Measurements from ENCODE around the gene SSH3.
A peak's percentile ranks its signal among the peaks of the same experiment; 100 is the strongest.

SSH3 gene

DNA sequence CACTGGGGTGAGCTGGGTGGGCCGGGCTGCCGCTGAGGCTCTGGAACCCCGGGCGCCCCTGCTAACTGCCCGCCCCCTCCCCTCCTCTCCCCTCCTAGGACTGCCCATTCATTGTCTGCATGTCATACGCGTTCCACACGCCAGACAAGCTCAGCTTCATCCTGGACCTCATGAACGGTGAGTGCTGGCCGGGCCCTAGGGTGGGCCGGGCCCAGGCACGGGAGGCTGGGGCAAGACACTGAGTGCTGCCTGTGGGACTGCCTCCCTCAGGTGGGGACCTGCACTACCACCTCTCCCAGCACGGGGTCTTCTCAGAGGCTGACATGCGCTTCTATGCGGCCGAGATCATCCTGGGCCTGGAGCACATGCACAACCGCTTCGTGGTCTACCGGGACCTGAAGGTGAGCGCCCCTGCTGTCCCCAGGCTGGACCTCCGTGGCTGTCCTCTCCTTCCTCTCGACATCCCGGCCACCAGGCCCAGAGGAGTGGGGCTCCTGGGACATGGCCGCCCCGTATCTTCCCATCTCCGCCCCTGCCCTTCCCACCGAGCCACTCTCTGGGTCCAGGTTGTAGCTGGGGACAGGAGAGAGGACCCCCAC is 21.7 kb upstream of the SSH3 start:
- DNase-seq: no peak

- DNase-seq: no peak
Measured at GRCh38 chr11:67282155-67282875, 21.0 kb upstream of the SSH3 start.

GRCh38 chr11:67282876-67283371 is 20.4 kb upstream of the SSH3 start:
- DNase-seq: no peak

- DNase-seq: no peak
Measured at GRCh38 chr11:67283481-67283963, 19.8 kb upstream of the SSH3 start.

DNA sequence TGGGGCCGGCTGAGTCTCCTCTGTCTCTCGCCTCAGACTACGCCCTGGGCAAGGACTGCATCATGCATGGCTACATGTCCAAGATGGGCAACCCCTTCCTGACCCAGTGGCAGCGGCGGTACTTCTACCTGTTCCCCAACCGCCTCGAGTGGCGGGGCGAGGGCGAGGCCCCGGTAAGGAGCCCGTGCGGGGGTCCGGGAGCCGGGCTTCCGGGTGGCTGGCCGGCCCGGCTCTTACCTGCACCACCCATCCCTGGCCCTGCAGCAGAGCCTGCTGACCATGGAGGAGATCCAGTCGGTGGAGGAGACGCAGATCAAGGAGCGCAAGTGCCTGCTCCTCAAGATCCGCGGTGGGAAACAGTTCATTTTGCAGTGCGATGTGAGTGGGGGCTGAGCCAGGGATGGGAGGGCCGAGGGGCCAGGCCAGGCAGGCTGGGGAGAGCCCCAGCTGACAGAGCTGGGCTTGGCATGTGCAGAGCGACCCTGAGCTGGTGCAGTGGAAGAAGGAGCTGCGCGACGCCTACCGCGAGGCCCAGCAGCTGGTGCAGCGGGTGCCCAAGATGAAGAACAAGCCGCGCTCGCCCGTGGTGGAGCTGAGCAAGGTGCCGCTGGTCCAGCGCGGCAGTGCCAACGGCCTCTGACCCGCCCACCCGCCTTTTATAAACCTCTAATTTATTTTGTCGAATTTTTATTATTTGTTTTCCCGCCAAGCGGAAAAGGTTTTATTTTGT is 18.4 kb upstream of the SSH3 start:
- no peak for DNase-seq

DNA sequence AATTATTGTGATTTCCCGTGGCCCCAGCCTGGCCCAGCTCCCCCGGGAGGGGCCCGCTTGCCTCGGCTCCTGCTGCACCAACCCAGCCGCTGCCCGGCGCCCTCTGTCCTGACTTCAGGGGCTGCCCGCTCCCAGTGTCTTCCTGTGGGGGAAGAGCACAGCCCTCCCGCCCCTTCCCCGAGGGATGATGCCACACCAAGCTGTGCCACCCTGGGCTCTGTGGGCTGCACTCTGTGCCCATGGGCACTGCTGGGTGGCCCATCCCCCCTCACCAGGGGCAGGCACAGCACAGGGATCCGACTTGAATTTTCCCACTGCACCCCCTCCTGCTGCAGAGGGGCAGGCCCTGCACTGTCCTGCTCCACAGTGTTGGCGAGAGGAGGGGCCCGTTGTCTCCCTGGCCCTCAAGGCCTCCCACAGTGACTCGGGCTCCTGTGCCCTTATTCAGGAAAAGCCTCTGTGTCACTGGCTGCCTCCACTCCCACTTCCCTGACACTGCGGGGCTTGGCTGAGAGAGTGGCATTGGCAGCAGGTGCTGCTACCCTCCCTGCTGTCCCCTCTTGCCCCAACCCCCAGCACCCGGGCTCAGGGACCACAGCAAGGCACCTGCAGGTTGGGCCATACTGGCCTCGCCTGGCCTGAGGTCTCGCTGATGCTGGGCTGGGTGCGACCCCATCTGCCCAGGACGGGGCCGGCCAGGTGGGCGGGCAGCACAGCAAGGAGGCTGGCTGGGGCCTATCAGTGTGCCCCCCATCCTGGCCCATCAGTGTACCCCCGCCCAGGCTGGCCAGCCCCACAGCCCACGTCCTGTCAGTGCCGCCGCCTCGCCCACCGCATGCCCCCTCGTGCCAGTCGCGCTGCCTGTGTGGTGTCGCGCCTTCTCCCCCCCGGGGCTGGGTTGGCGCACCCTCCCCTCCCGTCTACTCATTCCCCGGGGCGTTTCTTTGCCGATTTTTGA is 17.5 kb upstream of the SSH3 start:
- DNase-seq: no peak

GRCh38 chr11:67286621-67287333 is 16.6 kb upstream of the SSH3 start:
- DNase-seq: no peak

GRCh38 chr11:67287355-67288197 is 15.8 kb upstream of the SSH3 start:
- no peak for DNase-seq

DNA sequence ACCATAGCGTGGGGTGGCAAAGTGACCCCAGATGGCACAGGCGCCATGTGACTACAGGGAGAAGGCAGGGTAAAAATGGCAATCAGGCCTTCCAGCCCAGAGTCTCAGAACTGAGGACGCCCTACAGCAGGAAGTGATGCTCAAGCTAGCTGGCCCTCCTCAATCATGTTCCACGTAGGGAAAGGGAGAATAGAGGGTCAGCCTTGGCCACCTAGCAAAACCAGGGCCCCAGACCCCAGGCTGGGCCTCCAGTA is 15.2 kb upstream of the SSH3 start:
- no peak for DNase-seq

GRCh38 chr11:67288452-67289225 is 14.7 kb upstream of the SSH3 start:
- DNase-seq: peak; percentile 85

DNA sequence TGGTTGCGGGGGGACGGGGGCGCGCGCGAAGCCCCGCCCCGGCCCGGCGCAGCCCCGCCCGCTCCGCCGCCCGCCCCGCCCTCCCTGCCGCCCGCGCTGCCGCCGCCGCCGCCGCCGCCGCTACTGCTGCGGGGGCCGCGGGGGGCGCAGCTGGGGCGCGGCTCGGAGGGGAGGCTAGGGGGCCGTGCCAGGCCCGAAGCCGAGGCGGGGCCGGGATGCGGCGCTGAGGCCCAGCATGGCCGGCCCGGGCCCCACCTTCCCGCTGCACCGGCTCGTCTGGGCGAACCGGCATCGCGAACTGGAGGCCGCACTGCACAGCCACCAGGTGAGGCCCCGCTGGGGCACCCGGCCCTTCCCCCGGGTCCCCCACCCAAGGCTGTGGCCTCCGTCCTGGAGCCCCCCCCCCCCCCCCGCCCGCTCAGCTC is 14.1 kb upstream of the SSH3 start, which contains the start of gene ANKRD13D:
ANKRD13D (plus strand) TSS at position 78 of the 425 bp plus-strand sequence; CDS start at position 236, 158 bp downstream.
- DNase-seq: no peak

- DNase-seq: no peak
Measured at GRCh38 chr11:67289651-67290479, 13.5 kb upstream of the SSH3 start.

GRCh38 chr11:67290801-67291200 is 12.5 kb upstream of the SSH3 start:
- no peak for DNase-seq

DNA sequence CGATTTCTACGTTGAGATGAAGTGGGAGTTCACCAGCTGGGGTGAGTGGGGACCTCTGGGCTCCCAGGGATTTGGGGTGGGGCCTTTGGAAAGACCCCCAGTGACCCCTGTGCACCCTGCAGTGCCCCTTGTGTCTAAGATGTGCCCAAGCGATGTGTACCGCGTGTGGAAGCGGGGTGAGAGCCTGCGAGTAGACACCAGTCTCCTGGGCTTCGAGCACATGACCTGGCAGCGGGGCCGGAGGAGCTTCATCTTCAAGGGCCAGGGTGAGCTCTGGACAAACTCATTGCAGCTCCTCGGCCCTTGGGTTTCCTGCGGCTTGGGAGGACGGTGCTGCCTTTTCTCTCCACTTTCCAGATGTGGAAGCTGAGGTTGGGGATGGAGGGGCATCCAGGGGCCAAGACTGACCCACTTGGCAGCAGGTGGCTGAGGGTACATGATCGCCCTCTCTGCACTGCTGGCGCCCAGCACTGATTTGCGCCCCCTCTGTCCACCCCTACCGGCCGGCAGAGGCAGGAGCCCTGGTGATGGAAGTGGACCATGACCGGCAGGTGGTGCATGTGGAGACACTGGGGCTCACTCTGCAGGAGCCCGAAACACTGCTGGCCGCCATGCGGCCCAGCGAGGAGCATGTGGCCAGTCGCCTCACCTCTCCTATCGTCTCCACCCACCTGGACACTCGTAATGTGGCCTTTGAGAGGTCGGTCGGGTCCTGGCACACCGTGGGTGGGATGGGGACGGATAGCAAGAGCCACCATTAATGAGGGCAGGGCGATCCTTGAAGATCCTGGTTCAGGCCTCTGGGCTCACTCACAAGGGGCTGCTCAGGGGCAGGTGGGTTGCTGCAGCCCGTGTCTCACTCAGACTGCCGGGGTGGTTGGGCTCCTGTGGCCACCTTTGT is 11.6 kb upstream of the SSH3 start:
- no peak for DNase-seq

DNA sequence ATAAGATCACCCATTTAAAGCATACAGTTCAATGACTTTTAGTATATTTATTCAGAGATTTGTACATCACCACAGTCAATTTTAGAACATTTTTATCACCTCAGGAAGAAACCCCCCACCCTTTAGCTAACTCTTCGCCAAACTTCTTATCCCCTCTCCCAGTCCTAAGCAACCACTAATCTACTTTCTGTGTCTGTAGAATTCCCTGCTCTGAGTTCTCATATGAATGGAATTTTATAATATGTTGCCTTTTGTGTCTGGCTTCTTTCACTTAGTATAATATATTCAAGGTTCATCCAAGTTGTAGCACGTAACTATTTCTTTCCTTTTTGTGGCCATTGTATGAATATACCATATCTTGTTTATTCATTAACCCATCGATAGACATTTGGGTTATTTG is 10.7 kb upstream of the SSH3 start:
- DNase-seq: no peak

GRCh38 chr11:67293090-67293489 is 10.2 kb upstream of the SSH3 start:
- no peak for DNase-seq

- DNase-seq: no peak
Measured at GRCh38 chr11:67295846-67296245, 7.5 kb upstream of the SSH3 start.

GRCh38 chr11:67298786-67299185 is 4.5 kb upstream of the SSH3 start:
- no peak for DNase-seq

All from activated effector memory CD4-positive, alpha-beta T cell treated with Interleukin-2 at 50 U/mL for 16 hours (primary cell).